PC-3 (cell line): Measurements from ENCODE around the gene SELENOK. TPM values are rescaled to one million over a fixed set of nuclear protein-coding genes. Genes with fewer than 3 reads are reported as not detected.

ENCODE experiments used
- ATAC-seq: fragments of 200-7000 bp; cut with Tn5 transposase; 2 replicates; pipeline ENCODE4 v1.9.1; 2020; ENCODE audit warnings: mild to moderate bottlenecking, moderate library complexity
- BruUV-seq: library from RNA; stranded (reverse); fragments of 400-500 nt; replicated peaks from 2 replicates; lab custom pipeline; 2021; lab: Mats Ljungman, UMichigan
- CTCF ChIA-PET: fragments of 300-600 bp; sonication (Branson Sonifier 250); formaldehyde crosslinking; loops from one replicate; lab custom pipeline; 2022; ENCODE audit warnings: antibody characterized with exemption; lab: Charles Lee
- POLR2A ChIA-PET: fragments of 300-600 bp; sonication (Branson Sonifier 250); formaldehyde crosslinking; loops from one replicate; lab custom pipeline; 2022; ENCODE audit warnings: antibody characterized with exemption; ENCODE audit not compliant: unreplicated experiment; lab: Charles Lee
- DNase-seq: peaks from one replicate; pipeline ENCODE4 v3.0.0-alpha.2; 2015
- H2AFZ ChIP-seq: fragments of 300-600 bp; sonication (generic); 2 replicates; pipeline ENCODE4 v1.6.0; 2016; ENCODE audit warnings: antibody characterized with exemption, low read length
- H3F3A ChIP-seq: fragments of 300-600 bp; sonication (generic); one replicate; pipeline ENCODE4 v1.6.0; 2017; ENCODE audit warnings: antibody characterized with exemption, low read length, control low read depth, mild to moderate bottlenecking; ENCODE audit not compliant: unreplicated experiment
- H3K27ac ChIP-seq: fragments of 300-600 bp; sonication (generic); 2 replicates; pipeline ENCODE4 v1.5.1; 2016; ENCODE audit warnings: mild to moderate bottlenecking, low read length
- H3K27me3 ChIP-seq: fragments of 300-600 bp; sonication (generic); 2 replicates; pipeline ENCODE4 v1.6.1; 2016; ENCODE audit warnings: low read length, mixed read lengths
- H3K36me3 ChIP-seq: fragments of 300-600 bp; sonication (generic); 2 replicates; pipeline ENCODE4 v1.6.1; 2016; ENCODE audit warnings: low read depth, mixed run types, low read length, mixed read lengths
- H3K4me1 ChIP-seq: fragments of 300-600 bp; sonication (generic); 2 replicates; pipeline ENCODE4 v1.5.1; 2016; ENCODE audit warnings: low read length; ENCODE audit not compliant: insufficient read depth
- H3K4me2 ChIP-seq: fragments of 300-600 bp; sonication (generic); 2 replicates; pipeline ENCODE4 v1.6.0; 2016; ENCODE audit warnings: low read length
- H3K4me3 ChIP-seq: fragments of 300-600 bp; sonication (generic); 2 replicates; pipeline ENCODE4 v1.5.1; 2016; ENCODE audit warnings: mild to moderate bottlenecking, low read length, mixed read lengths
- H3K79me2 ChIP-seq: fragments of 300-600 bp; sonication (generic); 2 replicates; pipeline ENCODE4 v1.6.1; 2017; ENCODE audit warnings: low read length, mixed read lengths
- H3K9ac ChIP-seq: fragments of 300-600 bp; sonication (generic); 2 replicates; pipeline ENCODE4 v1.6.0; 2016; ENCODE audit warnings: mild to moderate bottlenecking, low read length
- H3K9me2 ChIP-seq: fragments of 300-600 bp; sonication (generic); replicated peaks from 2 replicates; pipeline ENCODE4 v1.6.1; 2016; ENCODE audit warnings: mixed run types, low read length, mixed read lengths
- H3K9me3 ChIP-seq: fragments of 300-600 bp; sonication (generic); 2 replicates; pipeline ENCODE4 v1.6.1; 2016; ENCODE audit warnings: low read length, mixed read lengths
- H4K20me1 ChIP-seq: fragments of 300-600 bp; sonication (generic); 2 replicates; pipeline ENCODE4 v1.6.1; 2016; ENCODE audit warnings: low read length, mixed read lengths
- CTCF ChIP-seq: fragments of 300-600 bp; sonication (generic); conservative IDR thresholded peaks from 2 replicates; pipeline ENCODE4 v1.5.1; 2017; ENCODE audit warnings: antibody characterized with exemption, low read depth, mild to moderate bottlenecking, low read length
- EZH2 ChIP-seq: fragments of 300-600 bp; sonication (generic); IDR thresholded peaks from one replicate; pipeline ENCODE4 v1.6.1; 2017; ENCODE audit warnings: antibody characterized with exemption, mild to moderate bottlenecking, low read length; ENCODE audit not compliant: unreplicated experiment
- EZH2phosphoT487 ChIP-seq: fragments of 300-600 bp; sonication (generic); IDR thresholded peaks from 2 replicates; pipeline ENCODE4 v1.6.1; 2018; ENCODE audit warnings: mild to moderate bottlenecking, antibody characterized with exemption, low read length, borderline replicate concordance
- intact Hi-C: fragments of 100-400 bp; cut with micrococcal nuclease; formaldehyde crosslinking; loops from 2 replicates; pipeline ENCODE4 v1.9.0; 2023
- total RNA-seq: library from RNA; depleted of rRNA; stranded (reverse); fragments of >200 nt; gene quantifications from 2 replicates; pipeline ENCODE4 v1.2.3, GENCODE V29; 2014

SELENOK gene
- total RNA-seq, 1 experiment from 2014 or later, result 72.9 TPM

- no peaks in the 10 kb centered on the region for H3F3A ChIP-seq
- peaks cover 19% of the 10 kb centered on the region for H3K27me3 ChIP-seq
- POLR2A ChIA-PET, result no interaction called here
- ATAC-seq (peak; percentile 54), DNase-seq (peak; percentile 65)
- no peaks in the 10 kb centered on the region for H3K9me2 ChIP-seq
- peak within 1 kb of the TSS; percentile 68 for H3K4me3 ChIP-seq
- no peaks in the 10 kb centered on the region for H3K79me2 ChIP-seq
- no peaks in the 10 kb centered on the region for H3K36me3 ChIP-seq
- H2AFZ ChIP-seq, result peak within 1 kb of the TSS; percentile 82
- H3K27ac ChIP-seq, result no peak within 1 kb of the TSS
- H3K4me1 ChIP-seq, result peaks cover 12% of the 10 kb centered on the region; the same call in 1 of the 2 replicates
- H3K4me2 ChIP-seq, result peak within 1 kb of the TSS; percentile 78
- TF ChIP-seq CTCF (no peak), EZH2 (peak; percentile 22)
- peak within 1 kb of the TSS; percentile 58 for H3K9ac ChIP-seq
- no TSS peak for BruUV-seq
- CTCF ChIA-PET, result no interaction called here
- intact Hi-C loops, result no loop called here
- H4K20me1 ChIP-seq, result no peaks in the 10 kb centered on the region
- H3K9me3 ChIP-seq, result no peaks in the 10 kb centered on the region
These were observed 45.4 kb downstream of the SELENOK start, which contains the start of the genes CHDH and IL17RB for GRCh38 chr3:53846134-53846850. Gene CHDH, minus strand, starts transcription at chr3:53846419. Its CDS starts 22,411 bp downstream, at chr3:53824008. Gene IL17RB, plus strand, starts transcription at chr3:53846568. Its CDS starts 21 bp downstream, at chr3:53846589.

- ATAC-seq (no peak; the same call in 1 of the 2 replicates), DNase-seq (no peak)
- CTCF ChIA-PET, result no interaction called here
- no peaks in the 10 kb centered on the region for H3K79me2 ChIP-seq
- H3K27ac ChIP-seq, result no peak overlapping the region
- H3F3A ChIP-seq, result no peaks in the 10 kb centered on the region
- no peaks in the 10 kb centered on the region for H3K36me3 ChIP-seq
- H3K27me3 ChIP-seq, result peaks cover 19% of the 10 kb centered on the region
- peak overlapping the region; percentile 68 for H3K4me3 ChIP-seq
- no peaks in the 10 kb centered on the region for H4K20me1 ChIP-seq
- H3K4me2 ChIP-seq, result peak overlapping the region; percentile 78
- TF ChIP-seq CTCF (no peak), EZH2phosphoT487 (no peak), EZH2 (peak; percentile 65)
- BruUV-seq, result no TSS peak
- peak overlapping the region; percentile 82 for H2AFZ ChIP-seq
- POLR2A ChIA-PET, result no interaction called here
- peak overlapping the region; percentile 58 for H3K9ac ChIP-seq
- intact Hi-C loops, result no loop called here
- H3K9me2 ChIP-seq, result no peaks in the 10 kb centered on the region
- H3K4me1 ChIP-seq, result peaks cover 12% of the 10 kb centered on the region; the same call in 1 of the 2 replicates
- no peaks in the 10 kb centered on the region for H3K9me3 ChIP-seq
These were observed 45.9 kb downstream of the SELENOK start for GRCh38 chr3:53845881-53846133.
